Common myeloid progenitor, CD34-positive (primary cell): ENCODE measurements around the gene TXNIP.

Experiments used
- CTCF ChIA-PET: fragments of 350-600 bp; sonication (Branson Sonifier 250); formaldehyde crosslinking; loops from one replicate; lab custom pipeline; 2021; ENCODE audit warnings: antibody characterized with exemption; lab: Charles Lee
- POLR2A ChIA-PET: fragments of 350-600 bp; sonication (Branson Sonifier 250); formaldehyde crosslinking; loops from one replicate; lab custom pipeline; 2021; ENCODE audit warnings: antibody characterized with exemption; lab: Charles Lee
- DNase-seq, 3 donors: peaks; one replicate each; pipeline versions ENCODE4 v3.0.0 to v3.0.0-alpha.2; 2013
- H3K27ac ChIP-seq, 2 experiments: 1 replicate in 1 of 2; 2 replicates in 1 of 2; pipeline ENCODE4 v1.7.0; 2013; ENCODE audit warnings: inconsistent platforms in 2 of 2, low read length in 2 of 2, mild to moderate bottlenecking in 2 of 2, low read depth in 1 of 2, moderate library complexity in 1 of 2; ENCODE audit not compliant: severe bottlenecking in 2 of 2, insufficient read depth in 1 of 2, poor library complexity in 1 of 2
- H3K27me3 ChIP-seq, 5 experiments: replicated peaks in 2 of 5; 1 replicate in 3 of 5; 2 replicates in 2 of 5; pipeline versions ENCODE4 v1.6.1 to v1.7.0; 2013; ENCODE audit warnings: low read length in 4 of 5, mild to moderate bottlenecking in 2 of 5, moderate library complexity in 2 of 5, inconsistent platforms in 1 of 5; ENCODE audit not compliant: insufficient read depth in 5 of 5, control insufficient read depth in 4 of 5
- H3K36me3 ChIP-seq, 4 experiments: 1 replicate in 2 of 4; 2 replicates in 2 of 4; pipeline versions ENCODE4 v1.6.1 to v1.7.0; 2013; ENCODE audit warnings: low read length in 3 of 4, control low read depth in 1 of 4, mild to moderate bottlenecking in 1 of 4; ENCODE audit not compliant: control insufficient read depth in 4 of 4, insufficient read depth in 4 of 4
- H3K4me1 ChIP-seq, 4 experiments: 1 replicate in 3 of 4; 2 replicates in 1 of 4; pipeline versions ENCODE4 v1.6.1 to v1.7.1; 2013; ENCODE audit warnings: low read length in 3 of 4, mild to moderate bottlenecking in 3 of 4, control low read depth in 1 of 4, inconsistent platforms in 1 of 4, moderate library complexity in 1 of 4; ENCODE audit not compliant: control insufficient read depth in 4 of 4, insufficient read depth in 4 of 4; ENCODE audit errors: control extremely low read depth in 1 of 4
- H3K4me3 ChIP-seq, 7 experiments: 1 replicate in 4 of 7; 2 replicates in 3 of 7; pipeline versions ENCODE4 v1.5.1 to v1.7.0; 2013; ENCODE audit warnings: mild to moderate bottlenecking in 7 of 7, low read length in 6 of 7, moderate library complexity in 6 of 7, inconsistent platforms in 2 of 7, low read depth in 2 of 7, control low read depth in 1 of 7; ENCODE audit not compliant: insufficient read depth in 4 of 7, control insufficient read depth in 1 of 7; ENCODE audit errors: extremely low read depth in 1 of 7
- H3K9me3 ChIP-seq, 5 experiments: 1 replicate in 4 of 5; 2 replicates in 1 of 5; pipeline versions ENCODE4 v1.6.1 to v1.7.1; 2013; ENCODE audit warnings: low read length in 4 of 5, mild to moderate bottlenecking in 2 of 5, inconsistent platforms in 1 of 5, low read depth in 1 of 5, moderate library complexity in 1 of 5; ENCODE audit not compliant: control insufficient read depth in 4 of 5, insufficient read depth in 2 of 5; ENCODE audit errors: control extremely low read depth in 1 of 5
- WGBS: methylation state at CpG from one replicate; pipeline ENCODE4 v1.1.5; 2013; ENCODE audit not compliant: insufficient coverage; 5-methylcytosine and 5-hydroxymethylcytosine counted together

TXNIP gene

GRCh38 chr1:145946477-145946986 lies 49.8 kb downstream of the TXNIP start:
- Histone ChIP-seq H3K27me3 (no peaks in the 10 kb centered on the region), H3K27ac (no peak overlapping the region), H3K4me1 (peaks cover 0 to 11% (median 3%) of the 10 kb centered on the region in 4 experiments), H3K4me3 (no peak overlapping the region), H3K9me3 (no peaks in the 10 kb centered on the region), H3K36me3 (peaks cover 15 to 23% (median 18%) of the 10 kb centered on the region in 4 experiments)
- WGBS: 100% methylated on average over 2 of the region's 4 CpGs
- CTCF ChIA-PET: no interaction called here
- DNase-seq: no peak
- POLR2A ChIA-PET: no interaction called here

GRCh38 chr1:145944532-145944931 lies 51.8 kb downstream of the TXNIP start:
- Histone ChIP-seq H3K27ac (no peak overlapping the region), H3K27me3 (no peaks in the 10 kb centered on the region), H3K4me3 (no peak overlapping the region), H3K4me1 (no peaks in the 10 kb centered on the region), H3K9me3 (no peaks in the 10 kb centered on the region), H3K36me3 (peaks cover 15 to 26% (median 18%) of the 10 kb centered on the region in 4 experiments)
- ChIA-PET POLR2A (interaction anchor here (0.6 kb wide), 1 partner anchor 52 kb away, joined by 5 read pairs; no protein-coding TSS in a partner anchor), CTCF (interaction anchor here (0.8 to 1.3 kb wide), 4 partner anchors 10 to 21 kb away, joined by 3 to 4 read pairs (median 3); partner anchors contain the start of gene RBM8A)
- 100% methylated on average over 1 of the region's 3 CpGs for WGBS
- no peak for DNase-seq

GRCh38 chr1:145942871-145943270 lies 53.5 kb downstream of the TXNIP start:
- CTCF ChIA-PET: interaction anchor here (1.0 to 1.8 kb wide), 5 partner anchors 8 to 15 kb away, joined by 3 to 4 read pairs (median 3); partner anchors contain the start of gene LIX1L

More at GRCh38 chr1:145942871-145943270, 53.5 kb downstream of the TXNIP start:
- POLR2A ChIA-PET: interaction anchor here (2.3 kb wide), 1 partner anchor 15 kb away, joined by 7 read pairs; the partner anchor contains the start of gene LIX1L
- Histone ChIP-seq H3K4me3 (no peak overlapping the region), H3K27me3 (no peaks in the 10 kb centered on the region), H3K27ac (no peak overlapping the region), H3K36me3 (peaks cover 15 to 28% (median 19%) of the 10 kb centered on the region in 4 experiments), H3K9me3 (no peaks in the 10 kb centered on the region), H3K4me1 (no peaks in the 10 kb centered on the region)
- WGBS: 95% methylated on average over 6 of the region's 6 CpGs
- no peak for DNase-seq
